G401.6 (cell line): ENCODE results near the gene ULBP2.
"Not testable (repeated sequence)": the region's sequence is repeated elsewhere in the genome, so short reads cannot be mapped to it uniquely, and the experiment has no call there.

Experiments
- FAIRE-seq: peaks from 2 replicates; lab custom pipeline; 2012; peaks lifted over from hg19 to GRCh38; lab: Jason Lieb, UNC

The ULBP2 gene

DNA sequence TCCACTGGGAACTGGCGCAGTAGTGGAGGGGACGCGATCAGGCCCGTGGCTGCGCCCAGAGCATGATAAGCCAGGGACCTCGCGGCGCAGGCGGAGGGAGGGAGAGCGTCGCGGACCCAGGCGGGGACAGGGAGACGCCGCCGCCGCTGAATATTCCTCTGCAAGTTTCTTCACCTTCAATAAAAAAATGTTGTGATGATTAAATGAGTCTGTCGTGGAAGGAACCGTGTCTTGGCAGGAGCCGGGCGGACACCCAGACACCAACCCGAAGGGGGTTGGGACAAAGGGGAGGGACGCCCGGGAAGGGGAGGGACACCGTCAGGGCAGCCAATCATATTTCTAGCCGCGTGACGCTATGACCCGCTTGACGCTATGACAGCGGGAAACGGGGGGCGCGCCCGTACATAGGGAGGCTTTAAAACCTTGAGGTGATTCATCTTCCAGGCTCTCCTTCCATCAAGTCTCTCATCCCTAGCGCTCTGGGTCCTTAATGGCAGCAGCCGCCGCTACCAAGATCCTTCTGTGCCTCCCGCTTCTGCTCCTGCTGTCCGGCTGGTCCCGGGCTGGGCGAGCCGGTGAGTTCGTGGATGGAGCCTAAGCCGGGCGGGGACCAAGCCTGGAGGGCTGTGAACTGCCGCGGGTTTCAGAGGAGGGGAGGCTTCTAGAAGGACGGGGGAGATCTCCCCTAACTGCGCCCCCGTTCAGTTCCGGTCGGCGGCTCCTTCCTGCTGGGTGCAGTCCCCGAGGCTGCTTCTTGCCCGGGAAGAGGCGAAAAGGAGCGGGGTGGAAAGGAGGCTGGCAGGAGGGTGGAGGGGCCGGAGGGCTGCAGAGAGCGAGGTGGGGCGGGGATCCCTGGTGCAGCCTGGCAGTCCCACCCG is at the start of gene ULBP2:
Gene ULBP2, plus strand, starts transcription at position 432 of the 878 bp plus-strand sequence. Its CDS starts 59 bp downstream, at position 491.
- no peak for FAIRE-seq

DNA sequence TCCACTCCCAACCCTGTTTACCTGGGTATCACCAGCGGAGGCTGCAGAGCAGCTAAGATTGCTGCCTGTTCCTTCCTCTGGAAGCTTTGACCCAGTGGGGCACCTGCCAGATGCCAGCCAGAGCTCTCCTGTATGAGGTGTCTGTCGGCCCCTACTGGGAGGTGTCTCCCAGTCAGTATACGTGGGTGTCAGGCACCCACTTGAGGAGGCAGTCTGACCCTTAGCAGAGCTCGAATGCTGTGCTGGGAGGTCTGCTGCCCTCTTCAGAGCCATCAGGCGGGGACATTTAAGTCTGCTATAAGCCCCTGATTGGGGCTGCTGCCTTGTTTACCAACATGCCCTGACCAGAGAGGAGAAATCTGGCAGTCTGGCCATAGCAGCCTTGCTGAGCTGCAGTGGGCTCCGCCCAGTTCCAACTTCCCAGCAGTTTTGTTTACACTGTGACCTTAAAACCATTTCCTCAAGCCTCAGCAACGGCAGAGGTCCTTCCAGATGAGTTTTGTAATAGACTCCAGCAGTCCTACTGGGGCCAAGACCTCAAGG is 46.7 kb upstream of the ULBP2 start:
- FAIRE-seq, result no peak

- FAIRE-seq, result no peak
Measured at GRCh38 chr6:149895833-149896271, 46.0 kb upstream of the ULBP2 start.

- FAIRE-seq, result no peak
Measured at GRCh38 chr6:149896491-149896890, 45.3 kb upstream of the ULBP2 start.

DNA sequence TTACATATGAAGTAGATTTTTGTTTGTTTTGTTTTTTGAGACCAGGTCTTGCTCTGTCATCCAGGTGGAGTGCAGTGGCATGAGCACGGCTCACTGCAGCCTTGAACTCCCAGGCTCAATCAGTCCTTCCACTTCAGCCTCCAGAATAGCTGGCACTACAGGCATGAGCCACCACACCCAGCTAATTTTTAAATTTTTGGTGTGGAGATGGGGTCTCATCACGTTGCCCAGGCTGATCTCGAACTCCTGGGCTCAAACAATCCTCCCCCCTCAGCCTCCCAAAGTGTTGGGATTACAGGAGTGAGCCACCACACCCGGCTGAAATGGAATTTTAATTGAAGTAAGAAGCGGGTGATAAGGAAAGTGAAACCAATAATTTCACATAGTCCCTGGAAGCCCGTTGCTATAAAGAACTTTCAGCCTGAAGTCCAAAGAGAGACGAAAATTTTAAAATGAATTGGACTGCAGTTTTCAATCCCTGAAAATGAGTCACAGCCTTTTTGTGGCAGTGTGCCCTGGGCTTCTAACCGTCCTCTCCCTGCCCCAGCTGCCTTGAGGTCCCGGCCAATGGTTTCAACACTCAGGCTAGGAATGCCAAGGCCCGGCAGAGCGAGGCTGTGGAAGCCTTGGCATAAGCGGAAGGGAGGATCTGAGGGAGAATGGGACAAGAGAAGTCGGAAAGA is 44.7 kb upstream of the ULBP2 start:
- FAIRE-seq, result no peak

- FAIRE-seq, result no peak
Measured at GRCh38 chr6:149897855-149898744, 43.7 kb upstream of the ULBP2 start, which contains the start of gene RAET1E. TSS of gene RAET1E (minus strand) at chr6:149898113. CDS start at chr6:149890901, 7,212 bp downstream.

GRCh38 chr6:149898966-149899365 is 42.8 kb upstream of the ULBP2 start:
- no peak for FAIRE-seq

DNA sequence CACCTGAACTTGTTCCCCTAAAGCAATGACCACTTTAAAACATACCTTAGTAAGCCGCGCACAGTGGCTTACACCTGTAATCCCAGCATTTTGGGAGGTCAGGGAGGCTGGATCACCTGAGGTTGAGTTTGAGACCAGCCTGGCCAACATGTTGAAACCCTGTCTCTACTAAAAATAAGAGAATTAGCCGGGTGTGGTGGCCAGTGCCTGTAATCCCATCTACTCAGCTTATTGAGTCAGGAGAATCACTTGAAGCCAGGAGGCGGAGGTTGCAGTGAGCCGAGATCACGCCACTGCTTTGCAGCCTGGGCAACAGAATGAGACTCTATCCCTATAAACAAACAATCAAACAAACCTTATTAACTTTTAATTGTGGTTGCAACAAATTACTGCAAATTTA is 42.3 kb upstream of the ULBP2 start:
- FAIRE-seq, result no peak

DNA sequence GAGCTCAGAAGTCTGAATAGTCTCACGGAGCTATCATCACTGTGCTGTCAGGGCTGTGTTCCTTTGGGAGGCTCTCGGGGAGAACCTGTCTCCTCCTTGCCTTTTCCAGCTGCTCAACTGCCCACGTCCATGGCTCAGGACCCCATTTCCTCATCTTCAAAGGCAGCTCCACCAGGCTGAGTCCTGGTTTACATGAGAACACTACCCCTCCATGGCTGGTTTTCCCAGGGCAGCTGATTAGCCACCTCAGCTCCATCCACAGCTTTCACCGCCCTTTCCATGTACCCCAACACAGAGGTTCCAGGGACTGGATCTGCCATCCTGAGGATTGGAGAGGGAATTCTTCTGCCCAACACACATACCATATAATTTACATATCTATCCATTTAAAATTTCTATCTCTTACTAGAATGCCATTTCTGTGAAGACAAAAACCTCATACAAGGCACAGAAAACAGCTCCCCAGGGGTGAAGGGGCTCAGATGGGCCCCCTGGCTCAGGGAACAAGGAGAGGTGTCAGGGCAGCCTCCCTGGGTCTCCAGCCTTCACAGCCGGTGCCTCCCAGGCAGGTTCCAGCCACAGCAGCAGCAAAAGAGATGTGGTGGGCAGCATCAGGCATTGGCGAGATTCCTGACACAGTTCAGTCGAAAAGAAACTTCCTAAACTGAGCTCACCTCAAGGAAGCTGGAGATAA is 41.7 kb upstream of the ULBP2 start:
- no peak for FAIRE-seq

DNA sequence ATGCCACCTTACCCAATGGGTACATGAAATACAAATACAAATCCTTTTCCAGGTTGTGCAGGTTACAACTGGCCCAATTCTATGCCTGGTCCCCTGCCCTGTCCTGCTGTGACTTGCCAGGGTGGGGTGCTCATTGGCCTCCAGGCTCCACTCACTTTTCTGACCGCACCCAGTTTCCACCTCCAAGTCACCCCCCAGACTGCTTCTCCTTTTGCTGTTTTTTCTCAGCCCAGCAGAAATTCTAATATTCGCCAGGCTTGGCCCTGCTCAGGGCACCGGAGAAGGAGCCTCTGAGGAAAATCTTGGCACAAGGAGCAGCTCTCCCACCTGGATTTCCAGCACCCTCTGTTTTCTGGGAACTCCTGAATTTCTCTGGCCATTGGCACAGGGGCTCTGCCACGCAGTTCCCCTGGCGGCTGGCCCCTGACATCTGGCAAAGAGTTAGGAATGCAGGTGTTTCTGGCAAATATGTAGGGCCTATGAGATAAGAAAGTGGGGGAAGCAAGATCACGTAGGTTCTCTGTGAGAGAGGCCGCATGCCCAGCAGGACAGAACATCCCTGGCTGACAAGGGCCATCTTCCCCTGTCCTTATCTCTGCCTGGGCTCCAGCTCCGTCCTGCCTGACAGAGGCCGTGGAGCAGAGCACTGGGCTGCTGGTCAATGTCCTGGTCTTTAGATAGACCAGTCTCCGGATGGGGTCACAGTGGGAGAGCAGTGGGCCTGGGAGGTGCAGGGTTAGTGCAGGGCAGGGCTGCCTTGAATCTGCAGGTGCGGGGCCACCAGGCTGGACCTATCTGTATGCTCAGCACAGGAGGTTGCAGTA is 41.0 kb upstream of the ULBP2 start:
- no peak for FAIRE-seq

DNA sequence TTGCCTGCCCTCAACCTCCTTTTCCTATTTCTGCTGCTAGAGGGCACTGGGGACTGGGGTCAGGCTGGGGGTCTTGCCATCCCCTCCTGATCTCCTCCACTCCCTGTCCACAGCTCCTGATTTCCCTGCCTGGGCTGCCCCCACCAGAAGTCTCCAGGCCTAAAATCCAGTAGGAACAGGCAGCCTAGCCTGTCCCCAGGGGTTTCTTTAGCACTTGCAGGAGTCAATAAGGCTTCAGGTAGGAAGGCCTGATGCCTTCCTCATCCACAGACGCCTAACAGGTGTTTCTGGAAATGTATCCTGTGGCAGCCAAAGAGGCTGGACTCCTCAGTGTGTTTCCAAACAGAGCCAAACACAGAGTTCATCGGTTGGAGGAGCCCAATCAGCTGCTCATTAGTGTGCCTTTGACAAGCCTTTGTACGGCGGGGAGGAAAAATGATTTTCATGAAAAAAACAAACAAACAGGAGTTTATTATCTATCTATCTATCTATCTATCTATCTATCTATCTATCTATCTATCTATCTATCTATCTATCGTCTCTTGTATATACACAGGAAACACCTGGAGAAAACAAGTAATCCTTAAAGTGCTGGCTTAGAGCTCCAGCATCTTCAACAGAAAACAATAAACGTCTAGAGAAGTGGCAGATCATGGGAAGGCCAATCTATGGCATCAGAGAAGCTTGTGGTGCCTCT is 40.2 kb upstream of the ULBP2 start:
- no peak for FAIRE-seq

DNA sequence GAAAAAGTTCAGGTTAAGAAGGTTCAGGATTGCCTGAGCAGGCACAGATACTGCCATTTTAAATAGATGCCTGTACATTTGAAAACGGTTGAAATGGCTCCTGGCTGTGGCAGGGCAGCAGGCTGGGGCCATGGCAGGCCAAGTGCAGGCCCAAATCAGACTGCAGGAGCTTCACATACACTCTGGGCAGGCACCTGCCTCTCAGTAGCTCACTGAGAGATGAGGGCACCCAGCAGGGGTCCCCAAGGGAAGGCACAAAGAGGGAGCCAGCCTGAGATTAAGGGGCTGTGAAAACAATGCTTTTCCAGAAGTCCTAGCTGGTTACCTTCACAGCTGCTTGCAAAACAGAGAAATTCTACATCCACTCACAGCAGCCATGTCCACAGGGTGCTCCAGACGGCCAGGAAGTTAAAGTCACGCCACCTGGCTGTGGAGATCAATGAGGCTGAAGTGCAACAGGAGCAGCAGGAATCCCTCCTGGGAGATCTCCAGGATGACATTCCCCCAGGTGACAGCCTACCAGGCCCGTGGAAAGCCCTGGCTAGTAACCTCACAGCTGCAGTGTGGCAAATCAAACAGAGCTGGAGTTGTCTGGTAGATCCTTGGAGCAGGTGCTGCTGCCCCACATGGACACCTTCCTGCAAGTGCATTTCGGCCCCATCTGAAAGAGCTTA is 37.7 kb upstream of the ULBP2 start:
- FAIRE-seq, result no peak

DNA sequence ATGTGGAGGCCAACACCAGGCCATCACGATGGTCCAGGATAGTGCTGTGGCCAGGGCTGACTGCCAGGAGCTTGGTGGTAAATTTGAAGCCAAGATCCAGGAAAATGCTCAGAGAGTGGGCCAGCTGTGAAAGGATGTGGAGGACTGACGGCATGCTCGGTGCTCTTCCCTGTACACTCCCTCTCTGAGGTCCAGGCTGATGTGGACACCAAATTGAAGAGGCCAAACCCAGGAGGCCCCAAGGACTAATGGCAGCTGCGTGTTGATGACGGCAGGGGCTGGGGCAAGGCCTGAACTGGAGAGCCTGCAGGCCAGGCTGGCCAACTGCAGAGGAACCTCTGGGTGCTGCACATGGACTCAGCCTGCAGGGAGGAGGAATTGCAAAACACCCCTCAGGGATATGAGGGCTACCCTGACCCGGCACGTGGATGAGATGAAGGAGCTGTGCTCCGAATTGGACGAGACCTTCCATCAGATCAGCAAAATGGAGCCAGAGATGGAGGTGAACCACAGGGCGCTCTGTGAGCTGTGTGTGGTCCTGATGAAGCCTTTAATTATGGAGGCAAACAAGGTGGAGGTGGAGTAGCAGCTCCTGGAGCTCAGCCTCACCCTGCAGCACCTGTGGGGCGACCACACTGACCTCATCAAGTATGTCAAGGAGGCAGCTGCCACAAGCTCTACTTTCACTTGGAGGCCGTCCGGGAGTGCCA is 37.0 kb upstream of the ULBP2 start:
- no peak for FAIRE-seq

DNA sequence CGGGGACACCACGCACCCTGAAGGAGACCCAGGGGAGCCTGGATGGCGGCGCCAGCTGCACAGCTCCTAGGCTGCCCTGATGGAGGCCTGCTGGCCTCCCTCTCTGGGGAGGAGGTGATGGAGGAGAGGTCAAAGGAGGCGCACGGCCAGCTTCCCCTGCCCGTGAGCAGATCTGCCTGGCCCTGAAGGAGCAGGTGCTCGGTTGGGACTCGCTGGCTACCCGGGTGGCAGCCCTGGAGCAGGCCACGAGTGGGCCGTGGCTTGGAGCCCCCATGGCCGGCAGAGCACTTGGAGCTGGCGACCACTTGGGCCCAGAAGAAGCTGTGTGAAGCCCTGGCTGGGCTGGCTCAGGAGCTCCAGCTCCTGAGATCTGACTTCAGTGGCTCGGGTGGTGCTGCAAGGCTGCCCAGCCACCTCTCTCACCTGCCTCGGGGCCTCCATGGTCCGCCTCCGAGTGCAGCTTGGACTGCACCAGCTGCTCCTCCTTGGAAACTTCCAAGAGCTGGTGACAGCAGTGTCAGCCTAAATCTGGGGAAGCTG is 36.4 kb upstream of the ULBP2 start:
- FAIRE-seq, result no peak

- no peak for FAIRE-seq
Measured at GRCh38 chr6:149905911-149906371, 35.9 kb upstream of the ULBP2 start.

GRCh38 chr6:149906405-149906804 is 35.4 kb upstream of the ULBP2 start:
- no peak for FAIRE-seq

GRCh38 chr6:149907317-149907716 is 34.5 kb upstream of the ULBP2 start:
- no peak for FAIRE-seq

GRCh38 chr6:149908480-149908879 is 33.3 kb upstream of the ULBP2 start:
- not testable (repeated sequence) for FAIRE-seq
